SKM-1 (cell line): ENCODE results near the gene VGLL2.
"Not testable (repeated sequence)": the region's sequence is repeated elsewhere in the genome, so short reads cannot be mapped to it uniquely, and the experiment has no call there.

Experiments
- DNase-seq: peaks from one replicate; lab custom pipeline; 2025; ENCODE audit not compliant: unreplicated experiment; lab: John Stamatoyannopoulos, UW

VGLL2 gene, protein sequence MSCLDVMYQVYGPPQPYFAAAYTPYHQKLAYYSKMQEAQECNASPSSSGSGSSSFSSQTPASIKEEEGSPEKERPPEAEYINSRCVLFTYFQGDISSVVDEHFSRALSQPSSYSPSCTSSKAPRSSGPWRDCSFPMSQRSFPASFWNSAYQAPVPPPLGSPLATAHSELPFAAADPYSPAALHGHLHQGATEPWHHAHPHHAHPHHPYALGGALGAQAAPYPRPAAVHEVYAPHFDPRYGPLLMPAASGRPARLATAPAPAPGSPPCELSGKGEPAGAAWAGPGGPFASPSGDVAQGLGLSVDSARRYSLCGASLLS

DNA sequence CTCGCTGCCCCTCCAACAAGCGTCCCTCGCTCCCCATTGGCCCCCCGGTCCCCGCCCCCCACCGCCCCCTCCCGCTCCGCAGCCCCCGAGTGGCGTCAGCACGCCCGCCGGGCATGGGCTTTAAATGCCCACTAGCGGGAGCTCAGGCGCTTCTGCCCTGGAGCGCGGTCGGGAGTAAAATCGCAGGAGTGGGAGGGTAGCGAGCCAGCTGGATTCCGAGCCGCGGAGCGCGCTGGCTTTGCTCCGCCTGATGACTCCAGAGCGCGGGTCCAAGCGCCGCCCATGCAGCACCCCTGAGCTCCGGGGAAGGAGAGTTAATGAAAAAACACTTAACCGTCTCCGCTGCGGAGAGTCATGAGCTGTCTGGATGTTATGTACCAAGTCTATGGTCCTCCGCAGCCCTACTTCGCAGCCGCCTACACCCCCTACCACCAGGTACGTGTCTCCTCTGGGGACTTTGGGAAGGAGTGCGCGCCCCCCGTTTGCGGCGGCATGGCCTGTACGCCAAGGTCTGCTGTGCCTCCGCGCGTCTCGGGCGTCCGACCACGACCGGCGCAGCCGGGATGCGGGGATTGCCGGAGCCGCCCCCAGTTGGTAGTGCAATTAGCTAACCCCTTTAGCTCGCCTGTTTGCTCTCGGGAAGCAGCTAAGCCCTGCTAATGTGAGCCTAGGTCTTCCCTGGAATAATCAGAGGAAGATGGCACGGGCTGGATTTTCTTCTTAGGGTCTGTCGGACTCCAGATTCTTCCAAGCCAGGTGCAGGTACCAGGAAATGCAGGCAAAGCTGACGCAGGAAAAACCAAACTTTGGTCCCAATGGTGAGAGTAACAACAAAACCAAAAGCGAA lies at the start of gene VGLL2:
Gene VGLL2, plus strand, starts transcription at position 149 of the 847 bp plus-strand sequence. Its CDS starts 206 bp downstream, at position 355.
- DNase-seq, result no peak

DNA sequence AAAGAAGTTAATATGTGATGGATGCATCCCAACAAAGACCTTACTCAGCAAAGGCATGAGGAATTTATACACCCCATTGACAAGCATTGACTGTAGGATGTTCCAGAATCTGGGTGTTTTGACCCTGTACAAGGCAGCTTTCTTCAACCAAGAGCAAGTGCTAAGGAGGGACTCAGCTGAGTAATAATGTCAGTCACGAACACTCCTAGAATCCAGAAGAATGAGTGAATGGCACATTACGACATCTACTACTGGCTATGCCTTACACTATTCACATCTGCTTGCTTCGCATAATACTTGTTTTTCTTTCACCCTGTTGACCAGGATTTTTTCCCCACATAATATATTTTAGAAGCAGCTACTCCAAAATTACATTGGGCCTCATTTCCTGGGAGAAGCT lies 42.5 kb upstream of the VGLL2 start:
- no peak for DNase-seq

DNA sequence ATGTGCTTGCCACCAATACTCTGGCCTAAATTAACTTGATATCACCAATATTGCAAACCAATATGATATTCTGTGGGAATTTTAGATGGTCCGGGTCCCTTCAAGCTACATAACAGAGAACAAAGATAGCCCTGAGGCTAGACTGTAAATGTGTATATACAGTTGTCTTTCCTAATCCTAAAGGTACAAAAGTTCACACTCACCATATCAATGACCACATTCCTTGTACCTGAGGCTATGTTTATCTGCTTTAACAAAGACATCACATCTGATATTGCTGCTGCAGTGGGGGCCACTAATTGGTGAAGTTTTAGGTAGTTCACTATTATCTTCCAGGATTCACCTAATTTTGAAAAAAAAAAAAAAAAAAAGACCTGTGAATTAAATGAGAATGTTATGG lies 38.6 kb upstream of the VGLL2 start:
- DNase-seq, result no peak

DNA sequence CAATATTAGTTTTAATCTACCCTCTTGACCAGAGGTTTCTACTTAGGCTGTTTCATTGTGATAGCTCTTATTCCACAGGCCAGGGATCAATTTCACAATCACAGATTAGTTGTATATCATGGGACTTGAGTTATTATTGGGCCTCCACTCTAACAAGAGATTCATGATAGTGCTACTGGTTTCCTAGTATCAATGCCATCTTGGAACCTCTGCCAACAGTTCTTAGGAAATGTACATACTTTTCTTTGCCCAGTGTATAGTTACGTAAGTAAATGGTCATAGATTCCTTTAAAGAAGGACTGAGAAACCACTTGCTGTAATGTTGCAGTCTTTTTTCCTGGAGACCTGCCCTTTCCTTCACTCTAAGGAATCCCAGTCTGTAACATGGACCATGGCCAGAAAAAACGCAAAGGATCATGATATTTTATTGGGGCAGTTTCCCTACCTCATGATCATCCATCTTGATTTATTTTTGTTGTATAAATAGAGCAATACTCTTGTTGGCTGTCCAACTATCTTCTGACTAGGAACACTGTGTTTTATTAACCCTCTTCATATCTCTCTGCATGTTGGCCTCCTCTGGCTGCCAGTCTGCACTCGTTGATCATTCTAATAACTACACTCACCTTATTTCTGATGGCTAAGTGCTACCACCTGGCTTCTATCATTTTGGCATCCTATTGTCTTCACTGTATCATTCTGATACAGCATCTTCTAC lies 38.0 kb upstream of the VGLL2 start:
- no peak for DNase-seq

DNA sequence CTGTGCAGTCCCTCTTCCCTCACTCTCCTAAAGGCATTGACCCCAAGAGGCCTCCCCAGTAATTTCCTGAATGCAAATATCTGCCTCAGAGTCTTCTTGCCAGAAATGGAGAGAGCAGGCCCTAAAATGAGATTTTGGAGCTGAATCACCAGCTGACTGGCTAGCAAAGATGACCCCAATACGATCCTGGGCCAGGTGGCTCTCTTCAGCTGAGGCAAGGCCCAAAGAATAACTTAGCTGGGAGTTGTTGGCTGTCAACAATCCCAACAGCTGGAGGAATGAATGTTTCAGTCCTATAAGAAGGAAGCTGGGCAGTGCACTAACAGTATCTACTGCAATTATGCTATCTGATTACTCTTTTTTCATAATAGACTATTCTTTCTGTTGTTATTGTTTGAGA lies 37.2 kb upstream of the VGLL2 start:
- no peak for DNase-seq

DNA sequence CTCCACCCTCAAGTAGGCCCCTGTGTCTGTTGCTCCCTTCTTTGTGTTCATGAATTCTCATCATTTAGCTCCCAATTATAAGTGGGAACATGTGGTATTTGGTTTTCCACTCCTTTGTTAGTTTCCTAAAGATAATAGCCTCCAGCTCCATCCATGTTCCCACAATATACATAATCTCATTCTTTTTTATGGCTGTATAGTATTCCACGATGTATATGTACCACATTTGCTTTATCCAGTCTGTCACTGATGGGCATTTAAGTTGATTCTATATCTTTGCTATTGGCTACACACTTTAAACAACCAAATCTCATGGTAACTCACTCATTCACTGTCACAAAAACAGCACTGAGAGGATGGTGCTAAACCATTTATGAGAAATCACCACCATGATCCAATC lies 35.5 kb upstream of the VGLL2 start:
- DNase-seq, result no peak

DNA sequence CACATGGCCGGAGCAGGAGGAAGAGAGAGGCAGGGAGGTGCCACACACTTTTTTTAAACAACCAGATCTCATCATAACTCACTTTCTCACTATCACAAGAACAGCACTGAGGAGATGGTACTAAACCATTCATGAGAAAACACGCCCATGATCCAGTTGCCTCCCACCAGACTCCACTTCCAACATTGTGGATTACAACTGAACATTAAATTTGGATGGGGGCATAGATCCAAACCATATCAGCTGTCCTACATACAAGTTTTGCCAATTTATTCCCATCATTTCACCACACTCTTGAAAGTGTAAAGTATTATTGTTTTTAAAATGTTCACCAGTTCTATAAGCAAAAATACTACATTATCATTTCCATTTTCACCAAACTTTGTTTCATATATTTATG lies 33.9 kb upstream of the VGLL2 start:
- no peak for DNase-seq

DNA sequence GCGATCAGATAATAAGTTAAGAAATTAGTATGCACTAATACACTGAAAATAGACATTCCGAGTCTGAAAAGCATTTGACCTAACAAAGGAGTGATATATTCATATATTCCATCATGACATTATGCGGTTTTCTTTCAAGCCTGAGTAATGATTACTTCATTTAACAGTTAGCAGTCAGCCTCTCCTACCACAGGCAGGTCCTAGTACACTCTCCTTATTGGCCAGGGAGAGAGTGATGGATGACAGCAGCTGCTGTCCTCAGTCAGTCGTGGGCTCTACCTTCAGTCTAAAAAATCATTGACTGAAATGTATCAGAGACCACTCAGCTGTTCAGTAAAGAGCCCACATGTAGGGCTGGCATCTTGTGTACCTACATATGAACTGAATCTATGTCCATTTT lies 33.2 kb upstream of the VGLL2 start:
- no peak for DNase-seq

DNA sequence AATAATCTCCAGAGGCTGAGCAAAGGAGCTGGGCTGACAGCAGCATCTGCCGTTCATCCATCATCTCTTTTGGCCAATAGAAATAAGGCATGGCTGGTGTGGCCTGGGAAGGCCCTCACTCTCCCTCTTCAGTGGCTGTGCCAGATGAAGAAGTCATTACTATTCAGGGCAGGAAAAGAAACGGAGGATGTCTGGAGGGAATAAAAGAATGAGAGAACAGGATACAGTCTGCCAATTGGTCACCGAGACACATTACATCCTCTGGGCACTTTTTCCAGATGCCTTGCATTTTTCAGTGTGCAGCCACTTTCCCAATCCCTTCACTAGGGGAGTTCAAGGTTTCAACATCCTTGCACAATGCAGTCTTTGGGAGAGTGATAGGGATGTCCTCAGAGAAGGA lies 32.2 kb upstream of the VGLL2 start:
- no peak for DNase-seq

DNA sequence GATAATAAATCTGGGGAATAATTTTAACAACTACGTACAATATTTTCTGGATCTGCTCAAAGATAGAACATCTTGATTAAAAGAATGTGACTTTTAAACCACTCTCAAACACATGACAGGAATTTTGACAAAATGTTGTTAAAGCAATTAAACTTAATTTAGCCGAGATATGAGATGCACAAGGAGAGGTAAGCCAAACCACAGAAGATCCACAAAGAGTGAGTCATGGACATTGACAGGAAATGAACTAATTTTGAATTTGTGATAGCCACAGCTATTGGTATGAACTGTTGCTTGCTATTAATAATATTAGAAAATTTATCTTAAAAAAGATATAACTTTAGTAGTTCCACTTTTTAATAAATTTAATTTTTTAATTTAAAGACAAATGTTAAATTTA lies 27.8 kb upstream of the VGLL2 start:
- no peak for DNase-seq

DNA sequence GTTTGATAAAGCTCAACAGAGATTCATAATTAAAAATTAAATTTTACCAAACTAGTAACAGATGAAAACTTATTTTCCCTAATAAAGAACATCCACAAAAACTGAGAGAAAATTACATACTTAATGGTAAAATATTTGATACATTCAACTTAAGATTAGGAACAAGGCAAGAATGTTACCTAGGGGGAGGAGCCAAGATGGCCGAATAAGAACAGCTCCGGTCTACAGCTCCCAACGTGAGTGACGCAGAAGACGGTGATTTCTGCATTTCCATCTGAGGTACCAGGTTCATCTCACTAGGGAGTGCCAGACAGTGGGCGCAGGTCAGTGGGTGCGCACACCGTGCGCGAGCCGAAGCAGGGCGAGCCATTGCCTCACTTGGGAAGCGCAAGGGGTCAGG lies 20.8 kb upstream of the VGLL2 start:
- not testable (repeated sequence) for DNase-seq

DNA sequence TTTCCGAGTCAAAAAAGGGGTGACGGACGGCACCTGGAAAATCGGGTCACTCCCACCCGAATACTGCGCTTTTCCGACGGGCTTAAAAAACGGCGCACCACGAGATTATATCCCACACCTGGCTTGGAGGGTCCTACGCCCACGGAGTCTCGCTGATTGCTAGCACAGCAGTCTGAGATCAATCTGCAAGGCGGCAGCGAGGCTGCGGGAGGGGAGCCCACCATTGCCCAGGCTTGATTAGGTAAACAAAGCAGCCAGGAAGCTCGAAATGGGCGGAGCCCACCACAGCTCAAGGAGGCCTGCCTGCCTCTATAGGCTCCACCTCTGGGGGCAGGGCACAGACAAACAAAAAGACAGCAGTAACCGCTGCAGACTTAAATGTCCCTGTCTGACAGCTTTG lies 20.4 kb upstream of the VGLL2 start:
- DNase-seq, result not testable (repeated sequence)

DNA sequence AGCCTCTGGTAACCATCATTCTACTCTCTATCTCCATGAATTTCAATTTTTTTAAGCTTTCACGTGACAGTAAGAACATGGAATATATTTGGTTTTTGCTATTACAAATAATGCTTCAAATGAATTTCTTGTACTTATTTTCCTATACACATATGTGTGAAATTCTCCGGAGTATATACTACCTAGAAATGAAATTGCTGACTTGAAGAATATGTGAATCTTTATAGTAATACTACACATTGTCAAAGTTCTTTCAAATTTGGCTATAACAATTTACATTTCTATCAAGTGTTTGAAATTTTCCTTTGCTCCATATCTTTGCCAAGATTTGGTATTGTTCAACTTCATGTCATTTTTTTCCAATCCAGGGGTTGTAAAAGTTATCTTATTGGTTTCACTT lies 11.6 kb upstream of the VGLL2 start:
- DNase-seq, result no peak

DNA sequence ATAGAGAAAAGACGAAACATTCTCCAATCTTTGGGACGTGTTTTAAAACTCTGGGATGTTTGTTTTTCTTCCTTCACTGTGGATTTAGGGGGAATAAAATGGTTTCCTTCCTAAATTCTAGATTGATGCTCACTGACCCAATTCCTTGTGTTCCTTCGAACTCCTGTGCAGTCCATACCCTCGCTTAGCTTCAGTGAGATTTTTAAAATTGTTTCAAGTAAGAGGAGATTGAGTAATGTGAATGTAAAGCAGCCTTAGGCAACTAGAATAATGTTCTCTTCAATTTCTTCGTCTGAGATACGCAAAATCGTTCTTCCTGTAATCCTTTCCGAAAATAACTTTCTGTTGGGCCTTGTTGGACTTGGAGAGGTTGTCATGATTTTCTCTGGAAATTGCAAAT lies 2.6 kb upstream of the VGLL2 start:
- no peak for DNase-seq

DNA sequence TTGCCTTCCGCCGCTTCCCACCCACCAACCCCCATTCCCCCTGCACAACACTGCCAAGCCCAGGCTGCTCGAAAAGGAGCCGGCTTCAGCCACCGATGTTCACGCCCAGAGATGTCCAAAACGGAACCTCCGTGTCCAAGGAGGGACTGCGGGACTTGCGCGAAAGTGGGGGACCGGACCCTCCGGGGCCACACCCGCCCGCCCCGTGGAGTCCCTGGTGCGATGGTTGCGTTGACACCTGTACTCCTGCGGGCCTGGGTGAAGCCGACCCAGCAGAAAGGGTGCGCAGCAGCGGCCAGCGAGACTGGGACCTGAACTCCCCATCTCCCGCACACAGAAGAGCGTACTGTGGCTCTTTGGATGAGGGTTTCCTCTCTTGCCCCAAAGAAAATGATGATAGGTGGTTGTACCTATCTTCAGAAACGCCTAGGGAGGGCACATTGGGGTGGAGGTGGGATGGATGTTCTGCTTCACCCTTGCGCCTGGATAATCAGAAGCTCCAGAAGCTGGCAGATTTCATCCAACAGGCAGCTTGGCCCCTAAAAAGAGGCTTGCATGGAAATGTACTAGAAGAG lies 1.9 kb upstream of the VGLL2 start:
- no peak for DNase-seq

DNA sequence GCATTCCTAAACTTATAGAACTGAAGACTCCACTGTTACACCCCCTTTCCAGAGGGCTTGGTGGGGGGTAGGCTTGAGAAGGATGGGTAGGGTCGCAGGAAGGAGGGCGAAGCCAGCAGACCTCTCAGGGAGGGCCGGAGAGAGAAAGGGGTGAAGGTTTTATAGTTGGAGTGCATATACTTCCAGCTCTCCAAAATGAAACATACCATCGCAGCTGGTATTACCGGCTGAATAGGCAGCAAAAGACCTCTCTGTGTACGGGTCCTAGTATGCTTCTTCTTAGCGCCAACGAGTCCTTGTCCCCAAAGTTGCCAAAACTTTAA lies 1.0 kb upstream of the VGLL2 start:
- DNase-seq, result no peak

DNA sequence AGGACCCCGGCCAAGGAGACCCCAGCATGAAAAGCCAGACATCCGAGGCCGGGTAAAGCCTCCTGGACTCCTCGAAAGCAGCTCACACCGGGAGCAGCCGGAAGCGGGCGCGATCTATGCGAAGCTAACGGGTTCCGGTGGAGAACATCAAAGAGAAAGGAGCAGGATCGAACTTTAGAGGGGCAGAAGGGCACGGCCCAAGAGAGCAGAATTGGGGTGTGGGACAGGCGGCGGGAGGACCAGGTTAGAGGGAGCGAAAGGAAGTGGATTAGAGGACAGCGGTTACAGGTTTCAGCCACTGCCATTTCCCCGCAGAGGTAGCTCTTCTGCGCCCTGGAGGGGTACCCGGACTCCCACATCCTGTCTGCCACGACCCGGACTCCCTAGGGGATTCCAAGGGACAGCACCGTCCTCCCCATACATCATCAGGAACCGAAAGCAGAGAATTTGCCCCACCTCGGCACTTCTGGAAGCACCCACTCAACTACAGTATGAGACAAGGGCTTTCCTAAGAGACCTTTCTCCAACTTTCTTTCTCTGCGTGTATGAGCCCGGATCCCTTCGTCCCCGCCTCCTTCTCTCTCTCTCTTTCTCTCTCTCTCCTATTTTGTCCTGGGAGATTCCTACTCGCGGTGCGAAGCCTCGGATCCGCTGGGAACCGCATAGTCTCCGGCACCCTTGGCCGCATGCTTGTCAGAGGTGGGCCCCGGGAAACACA lies 507 bp upstream of the VGLL2 start:
- no peak for DNase-seq

DNA sequence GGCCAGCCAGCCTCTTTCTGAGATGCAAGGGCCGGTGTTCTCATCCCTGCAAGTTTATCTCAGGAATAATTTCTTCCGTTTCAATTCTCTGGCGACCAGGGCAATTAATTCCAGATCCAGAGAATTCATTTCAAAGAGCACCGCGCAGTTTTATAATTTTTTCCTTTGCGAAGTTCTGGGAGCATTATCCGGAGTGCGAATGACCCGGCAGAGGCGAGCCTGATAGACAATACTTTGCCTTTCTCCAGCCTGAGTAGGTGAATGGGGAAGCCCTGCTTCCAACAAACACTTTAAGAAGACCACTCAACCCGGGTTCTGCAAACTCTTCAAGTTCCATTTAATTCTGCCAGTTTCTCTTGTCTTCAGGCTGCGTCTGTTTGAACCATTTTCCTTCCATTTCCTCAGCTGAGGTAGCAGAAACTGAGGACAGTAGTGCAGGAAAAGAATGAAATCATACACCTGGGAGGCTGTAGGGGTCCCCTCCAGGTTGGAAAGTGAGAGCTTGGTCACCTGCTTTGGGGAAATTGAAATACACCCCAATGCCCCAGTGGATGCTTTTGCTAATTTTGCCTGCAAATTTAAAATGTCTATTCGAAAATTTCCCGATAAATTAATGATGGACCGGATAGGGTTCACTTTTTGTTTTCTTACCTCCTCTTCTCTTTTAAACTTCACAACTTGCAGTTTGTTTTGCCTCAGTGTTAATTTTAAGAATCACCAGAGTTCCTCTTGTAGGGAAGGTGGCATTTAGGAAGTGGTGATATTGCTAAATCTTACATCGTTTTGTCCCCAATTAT lies 1.1 kb downstream of the VGLL2 start:
- DNase-seq, result no peak

DNA sequence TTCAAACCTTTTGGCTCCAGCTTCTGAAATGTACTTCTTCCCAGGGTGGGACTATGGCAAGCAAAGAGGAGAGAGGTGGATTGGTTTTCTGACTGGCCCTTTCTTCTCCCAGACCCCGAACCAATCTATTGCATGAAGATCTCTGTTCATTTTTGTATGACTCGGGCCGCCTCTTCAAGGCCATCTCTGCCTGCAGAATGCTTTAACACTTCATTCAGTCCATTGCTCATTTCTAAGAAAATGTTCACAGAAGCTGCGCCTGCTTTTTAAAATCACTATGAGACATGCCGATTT lies 1.6 kb downstream of the VGLL2 start:
- DNase-seq, result no peak

DNA sequence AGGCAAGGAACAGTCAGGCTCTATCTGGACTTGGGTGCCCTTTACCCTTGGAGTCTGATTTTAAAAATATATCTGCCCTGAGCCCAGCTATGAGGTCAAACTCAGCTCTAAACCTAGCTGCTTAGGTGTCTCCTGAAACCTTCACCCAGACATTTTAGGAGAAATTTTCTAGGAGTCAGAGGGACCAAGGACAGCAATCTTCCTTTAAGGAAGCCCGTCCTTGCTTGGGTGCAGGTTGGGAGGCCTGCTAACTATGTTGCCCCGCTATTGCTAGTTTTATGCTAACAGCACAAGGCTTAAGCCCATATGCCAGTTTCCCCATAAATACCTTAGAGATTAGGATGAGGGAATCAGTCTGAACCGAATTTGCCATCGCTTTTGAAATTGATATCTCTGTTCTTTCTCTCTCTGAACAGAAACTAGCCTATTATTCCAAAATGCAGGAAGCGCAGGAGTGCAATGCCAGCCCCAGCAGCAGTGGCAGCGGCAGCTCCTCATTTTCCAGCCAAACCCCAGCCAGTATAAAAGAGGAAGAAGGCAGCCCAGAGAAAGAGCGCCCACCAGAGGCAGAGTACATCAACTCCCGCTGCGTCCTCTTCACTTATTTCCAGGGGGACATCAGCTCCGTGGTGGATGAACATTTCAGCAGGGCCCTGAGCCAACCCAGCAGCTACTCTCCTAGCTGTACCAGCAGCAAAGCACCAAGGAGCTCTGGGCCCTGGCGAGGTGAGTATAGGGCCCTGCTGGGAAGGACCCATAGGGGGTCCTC lies 2.6 kb downstream of the VGLL2 start:
- DNase-seq, result no peak
